PFSK-1 (cell line): ENCODE results near the gene GPBP1.
A peak's percentile ranks its signal among the peaks of the same experiment; 100 is the strongest.

ENCODE experiments used
- FOXP2 ChIP-seq: optimal IDR thresholded peaks from 2 replicates; pipeline ENCODE3; 2011; ENCODE audit warnings: borderline replicate concordance, control low read depth, inconsistent platforms; ENCODE audit not compliant: insufficient read depth; ENCODE audit errors: extremely low read length, extremely low read depth
- POLR2AphosphoS5 ChIP-seq: IDR thresholded peaks from 2 replicates; pipeline ENCODE4 v1.6.1; 2012; ENCODE audit warnings: low read depth, mild to moderate bottlenecking, control low read depth, low read length, moderate library complexity
- SIN3A ChIP-seq: IDR thresholded peaks from 2 replicates; pipeline ENCODE4 v1.6.1; 2012; ENCODE audit warnings: mild to moderate bottlenecking, low read length, moderate library complexity, borderline replicate concordance; ENCODE audit not compliant: insufficient read depth
- TAF1 ChIP-seq: IDR thresholded peaks from 2 replicates; pipeline ENCODE4 v1.6.1; 2012; ENCODE audit warnings: low read length, control low read depth, borderline replicate concordance; ENCODE audit not compliant: insufficient read depth
- TF ChIP-seq, protein P1 (sequence below), 2 experiments: IDR thresholded peaks; 2 replicates each; pipeline versions ENCODE4 v1.6.1 to v1.8.0; 2011 to 2012; ENCODE audit warnings: low read depth in 2 of 2, low read length in 2 of 2, control low read depth in 1 of 2, inconsistent platforms in 1 of 2, mild to moderate bottlenecking in 1 of 2, moderate library complexity in 1 of 2; ENCODE audit not compliant: insufficient read depth in 1 of 2

GPBP1 gene

DNA sequence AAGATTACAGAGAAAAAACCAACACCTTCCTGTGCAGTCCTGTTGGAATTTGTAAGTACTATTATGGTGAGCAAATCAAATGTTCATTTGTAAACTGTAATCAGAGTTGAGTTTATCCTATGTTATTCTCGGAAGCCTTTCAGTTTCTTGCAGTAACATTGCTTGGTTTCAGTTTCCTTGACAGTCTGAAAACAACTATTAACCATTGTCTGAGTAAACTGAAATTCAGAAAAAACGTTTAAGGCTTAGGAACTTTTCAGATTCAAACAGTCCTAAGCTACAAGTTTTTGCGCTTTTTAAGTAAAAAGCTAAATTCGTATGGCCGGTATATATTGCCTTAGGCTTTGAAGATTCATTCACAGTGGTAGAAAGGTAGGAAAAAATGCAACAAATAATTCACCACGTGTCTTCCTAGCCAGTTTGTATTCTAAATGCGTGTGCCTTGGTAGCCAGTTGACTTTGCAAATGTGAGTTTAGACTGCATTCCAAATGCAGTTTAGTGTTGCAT is 2.5 kb downstream of the GPBP1 start:
- TF ChIP-seq SIN3A = peak; percentile 43; the same call in 1 of the 2 replicates
- TF ChIP-seq, protein P1, sequence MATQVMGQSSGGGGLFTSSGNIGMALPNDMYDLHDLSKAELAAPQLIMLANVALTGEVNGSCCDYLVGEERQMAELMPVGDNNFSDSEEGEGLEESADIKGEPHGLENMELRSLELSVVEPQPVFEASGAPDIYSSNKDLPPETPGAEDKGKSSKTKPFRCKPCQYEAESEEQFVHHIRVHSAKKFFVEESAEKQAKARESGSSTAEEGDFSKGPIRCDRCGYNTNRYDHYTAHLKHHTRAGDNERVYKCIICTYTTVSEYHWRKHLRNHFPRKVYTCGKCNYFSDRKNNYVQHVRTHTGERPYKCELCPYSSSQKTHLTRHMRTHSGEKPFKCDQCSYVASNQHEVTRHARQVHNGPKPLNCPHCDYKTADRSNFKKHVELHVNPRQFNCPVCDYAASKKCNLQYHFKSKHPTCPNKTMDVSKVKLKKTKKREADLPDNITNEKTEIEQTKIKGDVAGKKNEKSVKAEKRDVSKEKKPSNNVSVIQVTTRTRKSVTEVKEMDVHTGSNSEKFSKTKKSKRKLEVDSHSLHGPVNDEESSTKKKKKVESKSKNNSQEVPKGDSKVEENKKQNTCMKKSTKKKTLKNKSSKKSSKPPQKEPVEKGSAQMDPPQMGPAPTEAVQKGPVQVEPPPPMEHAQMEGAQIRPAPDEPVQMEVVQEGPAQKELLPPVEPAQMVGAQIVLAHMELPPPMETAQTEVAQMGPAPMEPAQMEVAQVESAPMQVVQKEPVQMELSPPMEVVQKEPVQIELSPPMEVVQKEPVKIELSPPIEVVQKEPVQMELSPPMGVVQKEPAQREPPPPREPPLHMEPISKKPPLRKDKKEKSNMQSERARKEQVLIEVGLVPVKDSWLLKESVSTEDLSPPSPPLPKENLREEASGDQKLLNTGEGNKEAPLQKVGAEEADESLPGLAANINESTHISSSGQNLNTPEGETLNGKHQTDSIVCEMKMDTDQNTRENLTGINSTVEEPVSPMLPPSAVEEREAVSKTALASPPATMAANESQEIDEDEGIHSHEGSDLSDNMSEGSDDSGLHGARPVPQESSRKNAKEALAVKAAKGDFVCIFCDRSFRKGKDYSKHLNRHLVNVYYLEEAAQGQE (IDR thresholded peaks at IDR 0.05; ENCODE audit: insufficient read depth in 1 of 2, low read depth in 2 of 2, low read length in 2 of 2) = no peak

DNA sequence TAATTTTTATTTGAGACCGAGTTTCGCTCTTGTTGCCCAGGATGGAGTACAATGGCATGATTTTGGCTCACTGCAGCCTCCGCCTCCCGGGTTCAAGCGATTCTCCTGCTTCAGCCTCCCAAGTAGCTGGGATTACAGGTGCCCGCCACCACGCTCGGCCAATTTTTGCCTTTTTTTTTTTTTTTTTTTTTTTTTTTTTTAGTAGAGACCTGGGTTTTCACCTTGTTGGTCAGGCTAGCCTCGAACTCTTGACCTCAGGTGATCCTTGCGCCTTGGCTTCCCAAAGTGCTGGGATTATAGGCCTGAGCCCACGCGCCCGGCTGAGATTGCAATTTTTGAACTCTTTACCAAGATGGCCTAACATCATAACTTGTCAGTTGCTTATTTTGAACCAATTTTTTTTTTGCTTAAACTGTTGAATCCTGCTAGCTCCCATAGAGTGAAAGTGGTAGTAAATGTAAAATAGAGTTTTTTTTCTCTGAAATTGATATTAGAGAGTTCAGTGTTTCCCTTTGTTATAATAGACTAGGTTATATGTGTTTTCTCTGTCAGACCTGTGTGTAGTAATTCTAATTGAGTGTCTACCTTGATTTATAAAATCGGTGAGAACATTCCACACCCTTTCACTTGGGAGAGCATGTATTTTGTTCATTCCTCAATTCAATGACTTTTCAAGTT is 3.8 kb downstream of the GPBP1 start:
- no peak for TF ChIP-seq FOXP2
- no peak for TF ChIP-seq TAF1
- no peak for TF ChIP-seq SIN3A
- TF ChIP-seq, protein P1 (IDR thresholded peaks at IDR 0.05; ENCODE audit: insufficient read depth in 1 of 2, low read depth in 2 of 2, low read length in 2 of 2) = no peak
- TF ChIP-seq POLR2AphosphoS5 = no peak

DNA sequence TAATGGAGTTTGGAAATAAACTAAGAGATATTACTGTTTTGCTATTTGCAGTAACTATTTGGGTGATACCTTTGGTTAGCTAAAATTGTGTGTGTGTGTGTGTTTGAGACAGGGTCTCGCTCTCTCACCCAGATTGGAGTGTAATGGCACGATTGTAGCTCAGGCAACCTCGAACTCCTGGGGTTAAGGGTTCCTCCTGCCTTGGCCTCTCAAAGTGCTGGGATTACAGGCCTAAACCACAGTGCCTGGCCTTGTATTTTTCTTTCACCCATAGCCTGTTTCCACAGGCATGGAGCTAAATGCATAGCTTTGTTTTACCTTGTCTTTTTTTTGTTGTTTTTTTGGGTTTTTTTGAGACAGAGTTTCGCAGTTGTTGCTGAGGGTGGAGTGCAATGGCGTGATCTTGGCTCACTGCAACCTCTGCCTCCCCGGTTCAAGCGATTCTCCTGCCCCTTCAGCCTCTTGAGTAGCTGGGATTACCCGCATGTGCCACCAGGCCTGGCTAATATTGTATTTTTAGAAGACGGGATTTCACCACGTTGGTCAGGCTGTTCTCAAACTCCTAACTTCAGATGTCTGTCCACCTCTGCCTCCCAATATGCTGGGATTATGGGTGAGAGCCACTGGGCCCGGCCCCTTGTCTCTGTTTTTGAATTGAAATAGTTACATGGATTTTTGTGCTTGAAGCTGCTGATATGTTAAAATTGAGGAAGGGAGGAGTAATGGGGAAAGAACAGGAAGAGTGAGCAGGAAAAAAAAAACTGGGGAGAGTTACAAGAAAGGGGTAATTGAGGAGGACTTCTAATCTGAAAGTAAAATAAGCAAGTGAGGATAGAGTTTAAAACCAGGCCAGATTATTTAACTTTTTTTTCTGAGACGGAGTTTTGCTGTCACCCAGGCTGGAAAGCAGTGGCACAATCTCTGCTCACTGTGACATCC is 5.7 kb downstream of the GPBP1 start:
- TF ChIP-seq, protein P1 (IDR thresholded peaks at IDR 0.05; ENCODE audit: insufficient read depth in 1 of 2, low read depth in 2 of 2, low read length in 2 of 2) = no peak
- TF ChIP-seq POLR2AphosphoS5 = no peak
- no peak for TF ChIP-seq TAF1
- no peak for TF ChIP-seq FOXP2
- no peak for TF ChIP-seq SIN3A

DNA sequence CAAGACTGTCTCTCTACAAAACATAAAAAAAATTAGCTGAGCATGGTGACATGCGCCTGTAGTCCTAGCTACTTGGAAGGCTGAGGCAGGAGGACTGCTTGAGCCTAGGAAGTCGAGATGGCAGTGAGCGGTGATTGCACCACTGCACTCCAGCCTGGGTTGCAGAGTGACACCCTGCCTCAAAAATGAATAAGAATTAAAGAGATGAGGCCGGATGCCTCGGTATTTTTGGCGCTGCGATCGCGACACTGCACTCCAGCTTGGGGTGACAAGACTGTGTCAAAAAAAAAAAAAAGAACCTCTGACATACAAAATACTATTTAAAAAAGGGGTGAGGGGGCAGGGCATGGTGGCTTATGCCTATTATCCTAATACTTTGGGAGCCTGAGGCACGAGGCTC is 7.3 kb downstream of the GPBP1 start:
- TF ChIP-seq, protein P1 (IDR thresholded peaks at IDR 0.05; ENCODE audit: insufficient read depth in 1 of 2, low read depth in 2 of 2, low read length in 2 of 2) = no peak
- no peak for TF ChIP-seq FOXP2
- no peak for TF ChIP-seq POLR2AphosphoS5
- TF ChIP-seq SIN3A = no peak
- no peak for TF ChIP-seq TAF1
